ENCODE results near the gene SLC25A17.
"Not testable (repeated sequence)": the region's sequence is repeated elsewhere in the genome, so short reads cannot be mapped to it uniquely, and the experiment has no call there.

Gene SLC25A17

DNA sequence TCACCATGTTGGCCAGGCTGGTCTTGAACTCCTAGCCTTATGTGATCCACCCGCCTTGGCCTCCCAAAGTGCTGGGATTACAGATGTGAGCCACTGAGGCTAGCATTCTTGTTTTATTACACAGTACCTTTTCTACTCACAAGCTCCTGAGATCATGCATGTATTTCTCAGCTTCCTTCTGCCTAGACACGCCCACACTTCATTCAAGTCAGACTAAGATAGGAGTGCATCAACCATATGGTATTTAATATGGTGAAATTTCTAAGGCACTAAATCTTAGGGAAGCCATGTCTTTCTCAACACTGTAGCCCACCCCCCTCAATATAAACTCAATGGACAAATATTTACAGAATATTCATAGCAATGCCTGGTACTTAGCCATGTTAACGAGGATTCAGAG lies 62.1 kb downstream of the SLC25A17 start:
- DNase-seq (ENCODE audit: low spot score): no peak

DNA sequence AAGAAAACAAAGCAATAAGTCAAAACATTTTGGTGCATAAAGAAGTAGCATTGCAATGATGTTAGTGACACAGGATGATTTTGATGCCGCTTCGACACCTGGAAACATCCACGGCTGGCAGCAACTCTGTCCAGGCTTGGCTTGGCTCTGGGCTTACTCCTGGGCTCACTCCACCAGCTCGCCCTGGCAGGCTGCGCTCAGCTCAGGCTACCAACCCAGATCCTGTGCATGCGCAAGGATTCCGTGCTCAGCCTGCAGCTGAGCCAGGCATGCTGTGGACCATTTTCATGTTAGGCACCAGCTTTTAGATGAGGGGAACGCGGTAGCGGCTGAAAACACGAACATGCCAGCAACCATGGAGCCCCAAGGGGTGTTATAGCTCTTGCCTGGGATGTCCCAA lies 66.0 kb downstream of the SLC25A17 start:
- DNase-seq (ENCODE audit: low spot score): no peak

DNA sequence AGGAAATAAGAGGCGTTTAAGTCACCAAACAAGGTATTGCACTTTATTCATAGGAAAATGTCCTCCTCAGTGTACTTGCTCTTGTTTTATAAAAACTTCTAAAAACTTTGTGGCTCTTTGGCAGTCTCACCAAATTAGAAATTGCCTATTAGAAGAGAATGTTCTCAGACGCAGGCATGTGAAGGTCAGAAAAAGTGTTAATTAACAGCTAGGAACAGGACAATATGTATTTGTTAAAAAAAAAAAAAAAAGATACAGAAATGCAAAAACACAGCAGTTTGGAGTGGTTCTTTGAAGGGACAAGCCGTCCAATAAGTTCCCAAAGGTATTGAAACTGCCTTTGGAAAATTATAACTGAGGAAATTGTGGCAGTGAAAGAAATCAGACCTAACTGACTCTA lies 67.9 kb downstream of the SLC25A17 start:
- no peak for DNase-seq (ENCODE audit: low spot score)

DNA sequence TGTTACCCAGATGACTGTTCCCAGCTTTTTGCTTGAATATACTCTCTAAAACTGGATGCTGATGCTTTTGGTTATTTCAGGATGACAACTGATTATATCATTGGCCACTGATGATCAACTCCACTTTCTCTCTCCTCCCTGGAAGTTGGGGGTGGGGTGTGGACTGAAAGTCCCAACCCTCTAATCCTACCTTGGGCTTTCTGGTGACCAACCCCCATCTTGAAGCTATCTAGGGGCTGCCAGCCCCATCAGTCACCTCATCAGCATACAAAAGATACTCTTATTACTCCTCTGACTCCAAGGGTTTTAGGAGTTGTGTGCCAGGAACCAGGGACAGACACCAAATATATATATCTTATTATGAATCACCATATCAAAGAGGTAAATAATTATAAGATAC lies 69.3 kb downstream of the SLC25A17 start:
- no peak for DNase-seq (ENCODE audit: low spot score)

DNA sequence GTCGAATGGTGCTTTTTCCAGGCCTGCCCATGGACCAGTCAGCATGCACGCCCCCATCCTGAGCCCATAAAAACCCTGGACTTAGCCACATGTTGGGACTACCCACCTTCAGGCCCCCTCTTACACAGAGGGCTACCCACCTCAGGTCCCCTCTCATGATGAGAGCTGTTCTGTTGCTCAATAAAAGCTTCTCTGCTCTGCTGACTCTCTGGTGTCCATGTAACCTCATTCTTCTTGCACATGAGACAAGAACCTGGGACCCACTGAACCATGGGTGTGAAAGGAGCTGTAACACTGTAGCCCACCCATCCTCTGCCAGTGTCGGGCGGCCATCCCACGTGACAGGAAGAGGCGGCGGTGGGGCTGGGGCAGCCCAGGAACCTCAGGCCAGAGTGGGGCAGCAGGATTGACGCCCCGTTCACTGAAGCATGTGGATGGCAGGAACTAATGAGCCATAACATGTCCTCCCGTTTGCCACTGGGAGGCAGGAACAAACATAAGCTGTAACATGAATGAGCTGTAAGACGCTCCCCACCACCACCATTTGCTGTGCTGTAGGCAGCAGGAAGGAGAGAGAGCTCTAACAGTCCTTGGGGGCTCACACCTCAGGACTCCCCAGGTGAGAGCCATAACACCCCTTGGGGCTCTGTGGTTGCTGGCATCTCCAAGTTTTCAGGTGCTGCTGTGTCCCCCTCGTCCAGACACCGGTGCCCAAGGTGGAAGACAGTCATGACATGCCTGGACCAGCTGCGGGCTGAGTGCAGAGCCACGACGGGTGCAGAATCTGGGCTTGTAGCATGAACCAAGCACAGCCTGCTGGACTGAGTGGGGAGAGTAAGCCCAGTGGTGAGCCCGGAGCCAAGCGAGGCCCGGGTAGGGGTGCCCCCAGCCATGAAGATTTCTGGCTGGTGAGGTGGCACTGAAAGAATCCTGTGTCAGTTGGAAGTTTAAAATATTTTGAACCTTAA lies 70.5 kb downstream of the SLC25A17 start:
- DNase-seq (ENCODE audit: low spot score): peak; percentile 13

DNA sequence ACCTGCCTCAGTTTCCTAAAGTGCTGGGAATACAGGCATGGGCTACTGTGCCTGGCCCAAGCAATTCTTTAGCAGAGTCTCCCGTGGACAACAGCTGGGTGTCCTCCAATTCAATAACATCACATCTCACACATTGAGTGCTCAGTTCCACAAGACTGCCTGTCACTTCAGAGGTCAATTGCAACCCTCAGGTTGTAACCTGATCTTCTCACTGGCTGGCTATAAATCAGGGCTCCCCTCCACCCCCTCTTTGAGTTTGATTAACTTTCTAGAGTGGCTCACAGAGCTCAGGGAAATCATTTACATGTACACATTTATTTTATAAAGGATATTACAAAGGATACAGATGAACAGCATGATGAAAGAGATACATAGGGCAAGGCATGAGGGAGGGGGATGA lies 71.8 kb downstream of the SLC25A17 start:
- no peak for DNase-seq (ENCODE audit: low spot score)

DNA sequence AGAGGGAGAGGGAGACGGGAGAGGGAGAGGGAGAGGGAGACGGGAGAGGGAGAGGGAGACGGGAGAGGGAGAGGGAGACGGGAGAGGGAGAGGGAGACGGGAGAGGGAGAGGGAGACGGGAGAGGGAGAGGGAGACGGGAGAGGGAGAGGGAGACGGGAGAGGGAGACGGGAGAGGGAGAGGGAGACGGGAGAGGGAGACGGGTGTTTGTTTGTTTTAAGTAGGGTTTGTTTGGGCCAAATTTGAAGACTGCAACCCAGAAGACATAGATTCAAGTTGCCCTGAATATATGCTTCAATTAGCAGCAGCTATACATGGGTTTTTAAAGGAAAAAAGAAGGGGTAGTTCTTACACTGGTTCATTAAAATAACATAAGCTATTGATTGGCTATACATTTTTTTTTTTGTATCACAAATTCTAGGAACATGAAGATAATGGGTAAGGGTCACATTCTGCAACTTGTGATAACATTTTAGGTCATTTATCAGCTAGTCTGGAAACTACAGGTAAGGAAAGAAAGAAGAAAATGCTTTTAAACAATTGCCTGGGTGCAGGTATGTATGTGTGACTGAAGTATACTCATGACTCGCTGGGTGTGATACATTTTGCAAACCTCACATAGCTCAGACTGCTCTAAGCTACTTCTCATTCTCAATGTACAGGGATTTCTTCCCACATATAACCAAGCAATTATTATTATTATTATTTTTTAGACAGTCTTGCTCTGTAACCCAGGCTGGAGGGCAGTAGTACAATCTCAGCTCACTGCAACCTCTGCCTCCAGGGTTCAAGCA lies 72.5 kb downstream of the SLC25A17 start:
- no peak for DNase-seq (ENCODE audit: low spot score)

DNA sequence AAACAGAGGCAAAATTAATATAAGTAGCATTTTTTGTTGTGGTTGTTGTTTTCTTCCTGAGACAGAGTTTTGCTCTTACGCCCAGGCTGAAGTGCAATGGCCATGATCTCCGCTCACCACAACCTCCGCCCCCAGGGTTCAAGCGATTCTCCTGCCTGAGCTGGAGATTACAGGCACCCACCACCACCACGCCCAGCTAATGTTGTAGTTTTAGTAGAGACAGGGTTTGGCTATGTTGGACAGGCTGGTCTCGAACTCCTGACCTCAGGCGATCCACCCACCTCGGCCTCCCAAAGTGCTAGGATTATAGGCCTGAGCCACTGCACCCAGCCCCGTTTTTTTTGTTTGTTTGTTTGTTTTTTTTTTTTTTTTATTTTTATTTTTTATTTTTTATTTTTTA lies 75.4 kb downstream of the SLC25A17 start:
- DNase-seq (ENCODE audit: low spot score): no peak

DNA sequence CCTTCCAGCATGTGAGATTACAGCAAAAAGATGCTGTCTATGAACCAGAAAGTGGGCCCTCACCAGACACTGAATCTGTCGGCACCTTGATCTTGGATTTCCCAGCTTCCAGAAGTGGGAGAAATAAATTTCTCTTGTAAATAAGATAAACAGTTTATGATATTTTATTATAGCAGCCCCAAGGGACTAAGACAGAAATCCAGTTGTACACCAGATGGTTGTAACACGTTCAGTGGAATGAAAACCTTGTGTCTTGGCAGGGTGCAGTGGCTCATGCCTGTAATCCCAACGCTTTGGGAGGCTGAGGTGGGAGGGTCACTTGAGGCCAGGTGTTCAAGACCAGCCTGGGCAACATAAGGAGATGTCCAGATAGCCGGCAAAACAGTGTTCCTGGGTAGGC lies 78.0 kb downstream of the SLC25A17 start:
- DNase-seq (ENCODE audit: low spot score): no peak

DNA sequence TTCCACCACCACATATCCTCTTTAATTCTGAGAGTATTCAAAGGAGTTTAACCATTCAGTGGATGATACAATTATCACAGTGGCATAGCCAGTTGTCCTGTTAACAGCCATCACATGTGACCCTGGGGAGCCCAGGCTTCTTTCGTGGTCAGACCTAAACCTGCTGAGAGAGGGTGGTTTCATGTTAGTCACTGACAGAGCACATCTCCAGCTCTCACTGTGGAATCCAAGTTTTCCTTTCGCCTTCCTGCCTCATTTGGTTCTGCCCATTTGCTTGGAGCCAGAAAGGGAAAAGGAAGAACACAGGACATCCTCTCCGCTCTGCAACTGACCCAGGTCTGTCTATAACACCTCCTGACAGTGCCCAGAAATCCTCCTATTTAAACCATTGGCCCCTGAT lies 79.4 kb downstream of the SLC25A17 start:
- no peak for DNase-seq (ENCODE audit: low spot score)

DNA sequence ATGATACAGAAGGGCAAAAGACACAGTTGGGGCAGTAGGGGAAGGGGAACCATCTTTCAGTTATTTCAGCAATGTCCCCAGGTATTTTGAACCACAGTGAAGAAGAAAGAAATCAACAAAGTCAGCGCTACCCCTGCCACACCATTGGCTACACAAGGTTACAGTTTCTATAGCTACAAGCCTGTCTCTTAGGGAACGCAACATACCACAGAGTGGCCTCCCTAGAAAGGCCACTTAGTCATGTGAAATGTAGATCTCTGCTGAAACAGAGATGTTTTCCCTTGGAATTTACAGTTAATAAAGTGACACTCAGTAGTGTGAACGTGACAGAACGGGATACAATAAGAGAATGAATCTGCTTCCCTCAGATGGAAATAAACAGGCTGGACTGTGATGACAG lies 85.2 kb downstream of the SLC25A17 start:
- DNase-seq (ENCODE audit: low spot score): no peak

DNA sequence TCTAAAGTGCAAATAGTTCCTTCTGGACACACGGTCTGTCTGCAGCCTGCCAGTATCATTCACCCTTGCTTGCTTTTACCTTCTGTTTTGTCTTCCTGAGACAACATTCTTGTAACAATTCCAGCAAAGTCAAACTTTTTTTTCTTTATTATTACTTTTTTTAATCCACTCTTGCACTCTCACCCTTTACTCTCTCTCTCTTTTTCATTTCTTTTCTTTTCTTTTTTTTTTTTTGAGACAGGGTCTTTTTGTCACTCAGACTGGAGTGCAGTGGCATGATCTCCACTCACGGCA lies 86.2 kb downstream of the SLC25A17 start:
- no peak for DNase-seq (ENCODE audit: low spot score)

DNA sequence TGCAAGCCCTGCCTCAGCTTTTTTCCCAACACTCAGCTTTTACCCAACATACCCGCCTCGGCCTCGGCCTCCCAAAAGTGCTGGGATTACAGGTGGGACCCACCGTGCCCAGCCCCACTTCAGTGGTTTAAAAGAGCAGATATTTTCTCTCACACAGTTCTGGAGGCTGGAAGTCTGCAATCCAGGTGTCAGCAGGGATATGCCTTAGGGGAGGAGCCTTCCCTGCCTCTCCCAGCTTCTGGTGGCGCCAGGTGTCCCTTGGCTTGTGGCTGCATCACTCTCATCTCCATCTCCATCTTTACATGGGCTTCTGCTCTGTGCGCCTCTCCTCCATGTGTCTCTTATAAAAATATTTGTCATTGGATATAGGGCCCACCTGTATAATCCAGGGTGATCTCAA lies 89.9 kb downstream of the SLC25A17 start:
- DNase-seq (ENCODE audit: low spot score): no peak

DNA sequence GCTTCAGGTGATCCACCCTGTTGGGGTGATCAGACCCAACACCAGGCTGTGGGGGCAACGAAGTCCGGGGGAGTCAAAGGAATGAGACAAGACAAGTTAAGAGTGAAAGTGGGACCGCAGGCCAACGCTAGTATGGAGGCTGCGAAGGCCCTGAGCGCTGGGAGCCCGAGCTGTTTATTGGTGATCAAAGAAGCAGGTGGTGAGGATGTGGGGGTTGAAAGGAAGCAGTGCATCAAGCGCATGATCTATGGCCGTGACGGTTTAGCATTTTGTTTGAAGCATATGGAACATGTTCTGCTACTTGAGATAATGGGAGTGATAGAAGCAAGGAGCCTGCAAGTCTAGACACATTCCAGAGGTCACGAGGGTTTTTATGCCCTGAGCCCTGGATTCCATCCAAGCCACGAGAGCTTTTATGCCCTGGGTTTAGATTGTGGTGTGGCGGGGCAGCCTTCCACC lies 90.4 kb downstream of the SLC25A17 start:
- DNase-seq (ENCODE audit: low spot score): no peak

DNA sequence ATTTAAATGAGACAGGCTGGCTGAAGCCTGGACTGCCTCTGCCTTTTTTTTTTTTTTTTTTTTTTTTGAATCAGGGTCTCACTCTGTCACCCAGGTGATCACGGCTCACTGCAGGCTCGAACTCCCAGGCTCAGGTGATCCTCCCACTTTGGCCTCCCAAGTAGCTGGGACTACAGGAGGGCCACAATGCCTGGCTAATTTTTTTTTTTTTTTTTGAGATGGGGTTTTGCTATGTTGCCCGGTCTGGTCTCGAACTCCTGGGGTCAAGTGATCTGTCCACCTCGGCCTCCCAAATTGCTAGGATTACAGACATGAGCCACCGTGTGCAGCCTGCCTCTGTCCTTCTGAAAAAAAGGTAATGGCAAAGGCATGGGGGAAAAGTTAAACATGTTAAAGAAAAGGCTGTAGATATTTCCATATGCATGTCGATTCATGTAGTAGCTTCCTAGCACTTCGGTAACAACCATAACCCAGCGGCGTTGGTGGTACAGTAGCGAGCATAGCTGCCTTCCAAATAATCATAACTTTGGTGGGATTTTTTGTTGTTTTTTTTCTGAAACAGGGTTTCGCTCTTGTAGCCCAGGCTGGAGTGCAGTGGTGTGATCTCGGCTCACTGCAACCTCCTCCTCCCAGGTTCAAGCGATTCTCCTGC lies 91.1 kb downstream of the SLC25A17 start:
- no peak for DNase-seq (ENCODE audit: low spot score)

DNA sequence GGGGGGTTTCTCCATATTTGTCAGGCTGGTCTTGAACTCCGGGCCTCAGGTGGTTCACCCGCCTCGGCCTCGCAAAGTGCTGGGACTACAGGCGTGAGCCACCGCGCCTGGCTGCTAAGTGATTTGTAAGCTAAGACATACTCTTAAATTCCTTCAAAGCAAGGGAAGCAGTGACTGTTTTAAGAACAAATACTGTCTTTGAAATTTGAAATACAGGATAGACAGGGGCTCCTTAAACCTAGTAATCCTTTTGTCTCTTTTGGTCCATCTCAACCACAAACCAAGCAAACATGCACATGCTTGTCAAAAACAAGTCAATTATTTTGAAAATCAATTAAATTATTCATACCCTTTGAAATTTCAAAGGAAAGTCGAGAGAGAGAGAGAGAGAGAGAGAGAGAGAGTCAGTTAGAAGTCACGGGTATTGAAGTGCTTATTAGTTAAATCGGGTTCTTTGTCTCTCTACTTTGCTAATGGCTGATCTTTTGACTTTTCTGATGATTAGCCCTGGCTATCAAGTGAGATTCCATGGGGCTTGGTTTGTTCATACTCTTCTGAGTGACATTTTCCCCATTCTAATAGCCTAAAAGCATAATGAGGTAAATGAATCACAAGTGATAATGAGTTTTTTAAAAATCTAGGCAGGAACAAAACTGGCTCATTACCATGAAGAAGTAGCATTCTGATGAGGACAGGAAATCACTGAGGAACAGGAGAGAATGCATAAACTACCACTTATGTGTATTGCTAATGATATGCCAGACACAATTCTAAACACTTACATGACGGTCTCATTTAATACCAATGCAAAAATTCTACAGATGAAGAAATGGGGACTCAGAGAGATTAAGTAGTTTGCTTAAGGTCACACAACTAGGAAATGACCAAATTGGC lies 91.8 kb downstream of the SLC25A17 start:
- no peak for DNase-seq (ENCODE audit: low spot score)

DNA sequence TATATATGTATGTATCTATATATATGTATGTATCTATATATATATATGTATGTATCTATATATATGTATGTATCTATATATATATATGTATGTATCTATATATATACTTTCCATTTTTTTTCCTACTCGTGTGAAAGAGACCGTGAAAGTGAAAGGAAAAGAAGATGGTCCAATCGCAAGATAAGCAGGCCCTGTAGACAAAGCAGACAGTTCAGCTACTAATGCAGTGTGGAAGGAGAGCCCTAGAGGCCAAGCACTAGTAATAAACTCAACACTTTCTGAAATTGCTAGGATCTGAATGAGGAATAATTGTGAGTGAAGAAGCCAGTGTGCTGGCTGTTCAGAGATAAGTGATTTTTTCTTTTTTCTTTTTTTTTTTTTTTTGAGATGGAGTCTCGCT lies 92.6 kb downstream of the SLC25A17 start:
- peak; percentile 43 for DNase-seq (ENCODE audit: low spot score)

DNA sequence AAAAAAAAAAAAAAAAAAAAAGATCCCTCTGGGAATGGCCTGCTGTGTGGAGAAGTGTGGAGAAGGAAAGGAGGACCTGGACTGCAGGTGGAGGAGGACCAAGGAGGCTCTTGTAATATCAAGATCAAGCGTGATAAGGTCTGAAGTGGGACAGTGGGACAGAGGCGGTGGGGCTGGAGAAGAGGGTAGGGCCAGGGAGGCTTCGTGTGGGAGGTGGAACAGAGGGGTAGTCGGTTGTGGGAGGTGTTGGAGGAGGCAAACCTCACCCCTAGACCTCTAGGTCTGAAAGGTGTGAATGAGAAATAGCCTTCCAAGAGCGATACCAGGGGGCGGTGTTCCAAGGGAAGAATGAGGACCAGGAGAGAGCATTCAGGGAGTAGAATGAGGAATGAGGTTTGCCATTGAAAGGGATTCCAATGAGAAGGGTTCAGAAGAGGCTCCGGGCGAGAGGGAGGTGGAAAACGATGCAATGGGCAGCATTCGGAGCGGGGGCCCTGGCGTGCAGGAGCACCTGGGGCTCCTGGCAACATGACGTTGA lies 95.7 kb downstream of the SLC25A17 start:
- no peak for DNase-seq (ENCODE audit: low spot score)

DNA sequence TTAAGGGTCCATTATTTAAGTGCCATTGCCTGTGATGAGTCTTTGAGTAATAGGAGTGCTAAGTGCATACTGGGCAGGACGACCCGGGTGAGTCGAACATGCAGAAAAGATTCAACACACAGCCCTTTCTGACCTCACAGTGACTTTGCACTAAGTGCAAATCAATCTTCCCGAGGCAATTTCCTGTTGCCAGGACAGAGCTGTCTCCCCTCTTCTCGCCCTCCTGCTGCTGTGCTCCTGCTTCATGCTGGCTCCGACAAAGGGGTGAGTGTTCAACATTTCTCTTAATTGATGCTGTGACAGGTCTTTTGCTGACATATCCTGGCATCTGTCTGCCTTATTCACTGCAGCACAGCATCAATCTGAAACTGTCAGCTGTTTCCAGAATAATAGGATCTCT lies 97.9 kb downstream of the SLC25A17 start:
- no peak for DNase-seq (ENCODE audit: low spot score)

DNA sequence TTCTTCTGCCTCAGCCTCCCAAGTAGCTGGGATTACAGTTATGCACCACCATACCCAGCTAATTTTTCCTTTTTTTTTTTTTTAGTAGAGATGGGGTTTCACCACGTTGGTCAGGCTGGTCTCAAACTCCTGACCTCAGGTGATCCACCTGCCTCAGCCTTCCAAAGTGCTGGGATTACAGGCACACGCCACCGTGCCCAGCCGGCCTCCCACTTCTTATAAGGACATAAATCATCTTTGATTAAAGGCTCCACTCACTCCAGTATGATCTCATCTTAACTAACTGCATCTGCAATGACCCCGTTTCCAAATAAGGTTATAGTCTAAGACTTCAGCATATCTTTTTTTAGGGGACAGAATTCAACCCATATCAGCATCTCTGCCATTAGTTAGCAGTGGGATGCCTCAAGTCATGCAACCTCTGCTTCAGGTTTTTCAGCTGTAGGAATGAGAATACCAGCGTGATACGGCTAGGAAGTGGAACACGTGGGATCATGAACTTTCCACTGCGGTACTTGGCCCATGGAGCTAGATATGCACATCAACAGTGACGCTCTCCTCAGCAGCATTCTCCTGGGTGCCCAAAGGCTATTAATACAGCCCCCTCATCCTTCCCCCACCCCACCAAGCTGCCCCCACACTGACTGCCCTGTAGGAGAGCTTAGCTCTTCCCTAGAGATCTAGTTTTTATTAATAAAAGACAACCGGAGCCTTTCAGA lies 98.4 kb downstream of the SLC25A17 start:
- no peak for DNase-seq (ENCODE audit: low spot score)

DNA sequence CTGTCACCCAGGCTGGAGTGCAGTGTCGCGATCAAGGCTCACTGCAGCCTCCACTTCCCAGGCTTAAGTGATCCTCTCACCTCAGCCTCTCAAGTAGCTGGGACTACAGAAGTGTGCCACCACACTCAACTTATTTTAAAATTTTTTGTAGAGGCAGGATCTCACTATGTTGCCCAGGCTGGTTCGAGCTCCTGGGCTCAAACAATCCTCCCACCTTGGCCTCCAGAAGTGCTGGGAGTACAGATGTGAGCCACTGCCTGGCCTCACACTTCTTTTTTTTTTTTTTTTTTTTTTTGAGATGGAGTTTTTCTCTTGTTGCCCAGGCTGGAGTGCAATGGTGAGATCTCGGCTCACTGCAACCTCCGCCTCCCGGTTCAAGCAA lies 99.0 kb downstream of the SLC25A17 start:
- DNase-seq (ENCODE audit: low spot score): not testable (repeated sequence)
